Neuronal stem cell (in vitro differentiated cells): ENCODE measurements around the gene PAPPA2.
A peak's percentile ranks its signal among the peaks of the same experiment; 100 is the strongest.

Experiments used
- DNase-seq: peaks from one replicate; pipeline ENCODE4 v3.0.0-alpha.2; 2013; ENCODE audit warnings: low spot score
- H2AFZ ChIP-seq: one replicate; pipeline ENCODE4 v1.6.1; 2013; ENCODE audit warnings: mild to moderate bottlenecking, low read length, inconsistent platforms
- H2AK5ac ChIP-seq: 2 replicates; pipeline ENCODE4 v1.6.1; 2013; ENCODE audit warnings: low read depth, mild to moderate bottlenecking, inconsistent platforms, low read length, moderate library complexity, mixed read lengths
- H2BK120ac ChIP-seq: 2 replicates; pipeline ENCODE4 v1.6.1; 2013; ENCODE audit warnings: low read depth, mild to moderate bottlenecking, inconsistent platforms, low read length, moderate library complexity, mixed read lengths
- H2BK12ac ChIP-seq: one replicate; pipeline ENCODE4 v1.6.1; 2013; ENCODE audit warnings: low read length, inconsistent platforms
- H2BK15ac ChIP-seq: 2 replicates; pipeline ENCODE4 v1.6.1; 2013; ENCODE audit warnings: mild to moderate bottlenecking, low read length, inconsistent platforms, mixed read lengths
- H2BK5ac ChIP-seq: one replicate; pipeline ENCODE4 v1.6.1; 2013; ENCODE audit warnings: inconsistent platforms, mild to moderate bottlenecking, low read length, moderate library complexity
- H3K14ac ChIP-seq: one replicate; pipeline ENCODE4 v1.6.1; 2013; ENCODE audit warnings: low read length, inconsistent platforms
- H3K18ac ChIP-seq: 2 replicates; pipeline ENCODE4 v1.6.1; 2013; ENCODE audit warnings: low read length, inconsistent platforms
- H3K23ac ChIP-seq: 2 replicates; pipeline ENCODE4 v1.6.1; 2013; ENCODE audit warnings: low read depth, mild to moderate bottlenecking, mixed read lengths, low read length, inconsistent platforms; ENCODE audit not compliant: poor library complexity
- H3K27ac ChIP-seq: replicated peaks from 3 replicates; pipeline ENCODE4 v1.5.1; 2013; ENCODE audit warnings: low read length, inconsistent platforms
- H3K27me3 ChIP-seq, 3 experiments: 2 replicates each; pipeline ENCODE4 v1.6.1; 2013; ENCODE audit warnings: low read length in 3 of 3, mild to moderate bottlenecking in 2 of 3, inconsistent platforms in 1 of 3, low read depth in 1 of 3, mixed read lengths in 1 of 3, moderate library complexity in 1 of 3; ENCODE audit not compliant: control insufficient read depth in 3 of 3, insufficient read depth in 3 of 3
- H3K36me3 ChIP-seq, 2 donors: replicated peaks in 1 of 2; 2 replicates each; pipeline ENCODE4 v1.6.1; 2013; ENCODE audit warnings: low read length in 2 of 2; ENCODE audit not compliant: control insufficient read depth in 2 of 2, insufficient read depth in 2 of 2
- H3K4ac ChIP-seq: 2 replicates; pipeline ENCODE4 v1.6.1; 2013; ENCODE audit warnings: inconsistent platforms, mild to moderate bottlenecking, low read length, moderate library complexity
- H3K4me1 ChIP-seq, 2 donors: 1 replicate in 1 of 2; 2 replicates in 1 of 2; pipeline ENCODE4 v1.6.1; 2013; ENCODE audit warnings: low read length in 2 of 2, low read depth in 1 of 2; ENCODE audit not compliant: control insufficient read depth in 2 of 2, insufficient read depth in 1 of 2
- H3K4me2 ChIP-seq: one replicate; pipeline ENCODE4 v1.6.1; 2013; ENCODE audit warnings: mild to moderate bottlenecking, low read length, inconsistent platforms; ENCODE audit not compliant: insufficient read depth, poor library complexity, severe bottlenecking
- H3K4me3 ChIP-seq, 2 donors: 2 replicates each; pipeline ENCODE4 v1.5.1; 2013; ENCODE audit warnings: low read length in 2 of 2, mild to moderate bottlenecking in 2 of 2, inconsistent platforms in 1 of 2, moderate library complexity in 1 of 2
- H3K79me1 ChIP-seq: one replicate; pipeline ENCODE4 v1.6.1; 2013; ENCODE audit warnings: low read depth, mild to moderate bottlenecking, inconsistent platforms, low read length, moderate library complexity
- H3K9ac ChIP-seq: one replicate; pipeline ENCODE4 v1.6.1; 2013; ENCODE audit warnings: mild to moderate bottlenecking, low read depth, low read length, inconsistent platforms; ENCODE audit not compliant: poor library complexity
- H3K9me3 ChIP-seq, 2 donors: replicated peaks in 1 of 2; 2 replicates each; pipeline versions ENCODE3 to v1.6.1; 2013; ENCODE audit warnings: low read length in 2 of 2, mild to moderate bottlenecking in 2 of 2, inconsistent platforms in 1 of 2, low read depth in 1 of 2, mixed read lengths in 1 of 2, moderate library complexity in 1 of 2; ENCODE audit not compliant: control insufficient read depth in 2 of 2, insufficient read depth in 1 of 2
- H4K8ac ChIP-seq: one replicate; pipeline ENCODE4 v1.6.1; 2013; ENCODE audit warnings: low read depth, mild to moderate bottlenecking, inconsistent platforms, low read length, moderate library complexity
- H4K91ac ChIP-seq: one replicate; pipeline ENCODE4 v1.6.1; 2013; ENCODE audit warnings: low read length, low read depth, mild to moderate bottlenecking, inconsistent platforms; ENCODE audit not compliant: poor library complexity
- WGBS, 2 donors: extraction: QIAGEN DNeasy Blood & Tissue Kit; methylation state at CpG; one replicate each; pipeline ENCODE4 v1.1.7; 2013; ENCODE audit warnings: missing lambda C conversion rate in 2 of 2, mixed read lengths in 1 of 2; ENCODE audit not compliant: insufficient read length in 2 of 2, insufficient replicate concordance in 1 of 2; ENCODE audit errors: extremely low coverage in 2 of 2; 5-methylcytosine and 5-hydroxymethylcytosine counted together

Gene PAPPA2

DNA sequence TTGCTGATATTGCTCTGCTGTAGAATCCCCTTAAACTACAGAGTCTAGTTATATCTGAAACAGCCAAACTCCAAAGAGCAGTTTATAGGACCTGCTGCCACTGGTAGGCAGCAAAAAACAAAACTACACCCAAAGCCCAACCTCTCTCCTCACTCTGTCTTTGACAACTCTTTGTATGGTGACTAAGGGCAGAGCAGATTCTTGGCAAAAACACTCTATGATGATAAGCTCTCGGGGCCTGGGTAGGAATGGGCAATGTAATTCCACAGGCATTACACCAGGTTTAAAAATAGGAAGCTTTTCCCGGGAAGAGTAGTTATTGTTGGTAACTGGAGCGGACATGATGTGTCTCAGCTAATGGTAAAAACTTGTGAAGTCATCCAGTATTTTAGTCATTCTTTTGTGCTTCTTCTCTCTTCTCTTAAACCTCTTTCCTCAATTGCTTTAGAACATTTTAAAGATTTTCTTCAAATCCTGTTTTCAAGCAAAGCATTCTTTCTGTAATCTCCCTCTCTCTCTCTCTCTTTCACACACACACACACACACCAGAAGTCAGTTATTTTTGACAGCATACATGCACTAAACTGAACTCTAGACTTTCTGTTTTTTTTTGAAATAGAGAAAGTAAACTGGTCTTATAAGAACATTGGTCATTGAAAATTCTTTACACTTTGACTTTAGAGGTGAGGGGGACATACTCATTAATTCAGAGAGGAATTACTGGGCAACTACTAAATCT is 193.5 kb downstream of the PAPPA2 start:
- no peak overlapping the region for H4K91ac ChIP-seq
- H2BK12ac ChIP-seq = no peak overlapping the region
- H3K36me3 ChIP-seq = no peaks in the 10 kb centered on the region
- H2BK15ac ChIP-seq = no peak overlapping the region
- peaks cover 0 to 2% of the 10 kb centered on the region in 2 donors for H3K9me3 ChIP-seq
- DNase-seq = peak; percentile 21
- H2BK5ac ChIP-seq = no peak overlapping the region
- no peak overlapping the region for H4K8ac ChIP-seq
- H3K18ac ChIP-seq = no peak overlapping the region
- H3K79me1 ChIP-seq = no peaks in the 10 kb centered on the region
- H3K14ac ChIP-seq = no peak overlapping the region
- H2AFZ ChIP-seq = peak overlapping the region; percentile 17
- no peak overlapping the region for H2BK120ac ChIP-seq
- no peak overlapping the region for H3K4me3 ChIP-seq
- H2AK5ac ChIP-seq = no peak overlapping the region
- no peak overlapping the region for H3K4ac ChIP-seq
- WGBS, 2 donors = no CpG with 5 or more reads among the region's 3 CpGs
- H3K23ac ChIP-seq = no peak overlapping the region
- no peak overlapping the region for H3K4me2 ChIP-seq
- H3K27me3 ChIP-seq = no peaks in the 10 kb centered on the region
- peak overlapping the region; percentile 61 for H3K27ac ChIP-seq
- peaks cover 0 to 3% of the 10 kb centered on the region in 2 donors for H3K4me1 ChIP-seq
- H3K9ac ChIP-seq = no peak overlapping the region

DNA sequence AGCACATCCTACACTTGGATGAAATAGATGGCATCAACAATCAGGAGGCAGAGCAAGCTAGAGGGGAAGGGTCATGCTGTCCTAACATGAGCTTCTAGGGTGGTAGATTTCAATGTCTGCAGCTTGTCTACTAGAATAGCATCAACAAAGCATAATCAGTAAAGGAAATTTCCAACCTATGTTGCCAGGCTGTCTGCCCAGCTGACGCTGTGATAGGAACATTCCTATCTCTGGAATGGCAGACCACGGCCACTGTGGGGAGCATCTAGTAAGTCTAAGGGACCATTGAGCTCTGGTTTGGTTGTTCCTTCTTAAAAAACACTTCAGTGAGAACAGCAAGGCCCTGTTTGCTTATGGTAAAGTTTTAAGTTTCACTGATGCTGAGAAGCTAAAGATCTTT is 206.8 kb downstream of the PAPPA2 start:
- Histone ChIP-seq H3K27ac (no peak overlapping the region), H3K4me2 (no peak overlapping the region), H2BK12ac (no peak overlapping the region), H3K79me1 (no peaks in the 10 kb centered on the region), H3K9ac (no peak overlapping the region), H4K8ac (no peak overlapping the region), H3K4me3 (no peak overlapping the region), H3K18ac (no peak overlapping the region), H2BK5ac (no peak overlapping the region), H4K91ac (no peak overlapping the region), H3K23ac (no peak overlapping the region), H3K27me3 (no peaks in the 10 kb centered on the region), H2BK120ac (no peak overlapping the region), H2AK5ac (no peak overlapping the region), H3K36me3 (no peaks in the 10 kb centered on the region), H3K4ac (no peak overlapping the region), H3K14ac (no peak overlapping the region), H3K4me1 (no peaks in the 10 kb centered on the region), H2AFZ (no peak overlapping the region), H2BK15ac (no peak overlapping the region), H3K9me3 (no peaks in the 10 kb centered on the region)
- DNase-seq = no peak
- no CpG with 5 or more reads among the region's 2 CpGs for WGBS, 2 donors

DNA sequence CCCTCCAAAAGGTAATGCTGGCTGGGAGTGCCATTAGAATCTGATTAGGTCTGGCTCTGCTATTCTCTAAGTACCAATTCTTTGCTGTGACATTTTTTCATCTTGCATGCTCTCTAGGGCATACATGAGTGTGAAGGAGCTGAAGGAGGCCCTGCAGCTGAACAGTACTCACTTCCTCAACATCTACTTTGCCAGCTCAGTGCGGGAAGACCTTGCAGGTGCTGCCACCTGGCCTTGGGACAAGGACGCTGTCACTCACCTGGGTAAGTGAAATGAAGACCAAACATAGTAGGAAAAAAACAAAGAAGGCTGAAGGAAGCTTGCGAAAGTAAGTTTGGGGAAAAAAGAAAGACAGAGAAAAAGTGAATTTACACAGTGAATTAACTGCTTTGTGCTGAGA is 207.9 kb downstream of the PAPPA2 start:
- Histone ChIP-seq H3K36me3 (no peaks in the 10 kb centered on the region), H3K4ac (no peak overlapping the region), H3K18ac (no peak overlapping the region), H3K27ac (no peak overlapping the region), H3K23ac (no peak overlapping the region), H3K4me1 (no peaks in the 10 kb centered on the region), H3K9me3 (no peaks in the 10 kb centered on the region), H4K91ac (no peak overlapping the region), H2AK5ac (no peak overlapping the region), H3K9ac (no peak overlapping the region), H3K4me2 (no peak overlapping the region), H2BK12ac (no peak overlapping the region), H4K8ac (no peak overlapping the region), H3K4me3 (peak overlapping the region in 1 of 2 donors; percentile 30), H3K27me3 (no peaks in the 10 kb centered on the region), H3K14ac (no peak overlapping the region), H2BK5ac (no peak overlapping the region), H3K79me1 (no peaks in the 10 kb centered on the region), H2AFZ (no peak overlapping the region), H2BK15ac (no peak overlapping the region), H2BK120ac (no peak overlapping the region)
- DNase-seq = no peak
- WGBS, 2 donors = no CpG with 5 or more reads among the region's 3 CpGs

DNA sequence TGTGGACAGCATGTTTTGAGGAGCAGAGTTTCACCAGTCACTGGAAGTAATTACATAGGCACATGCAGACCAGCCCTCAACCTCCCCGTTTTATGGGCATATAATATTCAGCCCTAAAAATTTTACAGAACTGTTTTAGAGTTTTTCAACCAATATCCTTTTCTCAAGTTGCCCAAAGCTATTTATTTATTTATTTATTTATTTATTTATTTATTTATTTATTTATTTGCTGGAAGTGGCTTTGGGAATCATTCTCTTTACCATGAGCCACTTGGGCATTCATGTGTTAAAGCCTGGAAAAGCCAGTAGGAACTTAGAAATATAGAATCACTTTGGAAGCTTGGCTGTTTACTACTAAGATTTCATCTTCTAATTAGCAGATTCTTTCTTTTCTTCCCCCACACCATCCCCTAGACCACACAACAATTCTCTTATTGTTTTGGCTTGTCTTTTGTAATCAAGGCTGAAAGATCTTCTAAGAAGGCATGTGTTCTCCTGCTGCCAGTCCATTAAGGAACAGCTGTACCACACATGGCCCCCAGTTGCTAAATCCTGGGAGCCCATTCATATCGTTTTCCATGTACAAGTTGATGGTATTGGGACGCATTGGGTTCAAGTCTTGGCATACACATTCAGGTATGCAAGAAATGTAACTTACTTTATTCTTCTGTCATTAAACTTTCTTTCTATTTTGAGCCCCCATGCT is 220.0 kb downstream of the PAPPA2 start:
- Histone ChIP-seq H3K36me3 (no peaks in the 10 kb centered on the region), H3K9ac (no peak overlapping the region), H3K4me3 (no peak overlapping the region), H3K4me1 (peaks cover 0 to 3% of the 10 kb centered on the region in 2 donors), H3K4ac (no peak overlapping the region), H2BK12ac (no peak overlapping the region), H2AK5ac (no peak overlapping the region), H2BK15ac (no peak overlapping the region), H4K91ac (no peak overlapping the region), H3K27ac (no peak overlapping the region), H3K9me3 (no peaks in the 10 kb centered on the region), H3K27me3 (no peaks in the 10 kb centered on the region), H3K79me1 (no peaks in the 10 kb centered on the region), H3K4me2 (no peak overlapping the region), H2BK5ac (no peak overlapping the region), H3K18ac (no peak overlapping the region), H2AFZ (no peak overlapping the region), H3K14ac (no peak overlapping the region), H4K8ac (no peak overlapping the region), H3K23ac (no peak overlapping the region), H2BK120ac (no peak overlapping the region)
- WGBS, 2 donors = no CpG with 5 or more reads among the region's 3 CpGs
- DNase-seq = no peak
